GM18505 (cell line): Measurements from ENCODE around the gene QPRT.
"Not testable (repeated sequence)": the region's sequence is repeated elsewhere in the genome, so short reads cannot be mapped to it uniquely, and the experiment has no call there.

Source experiments
- ATAC-seq: cut with Tn5 transposase; IDR thresholded peaks from one replicate; pipeline ENCODE4 v1.9.1; 2021; ENCODE audit not compliant: unreplicated experiment
- POLR2A ChIP-seq: IDR thresholded peaks from 4 replicates; pipeline ENCODE4 v1.6.1; 2011; ENCODE audit warnings: borderline replicate concordance; ENCODE audit not compliant: insufficient read depth, insufficient read length; ENCODE audit errors: extremely low read depth

QPRT gene

GRCh38 chr16:29734786-29735185 is 55.8 kb downstream of the QPRT start:
- no peak for TF ChIP-seq POLR2A
- ATAC-seq: no peak

GRCh38 chr16:29736112-29736511 is 57.1 kb downstream of the QPRT start:
- ATAC-seq: no peak
- TF ChIP-seq POLR2A: no peak

- TF ChIP-seq POLR2A: no peak
- ATAC-seq: no peak
Observed at GRCh38 chr16:29736764-29737163, 57.8 kb downstream of the QPRT start.

- no peak for ATAC-seq
- TF ChIP-seq POLR2A: no peak
Observed at GRCh38 chr16:29737713-29738112, 58.7 kb downstream of the QPRT start.

GRCh38 chr16:29738514-29738913 is 59.5 kb downstream of the QPRT start:
- peak; percentile 59 for ATAC-seq
- no peak for TF ChIP-seq POLR2A

- ATAC-seq: not testable (repeated sequence)
Observed at GRCh38 chr16:29739927-29740629, 61.1 kb downstream of the QPRT start.

- not testable (repeated sequence) for ATAC-seq
Observed at GRCh38 chr16:29740630-29741015, 61.6 kb downstream of the QPRT start.

GRCh38 chr16:29742683-29743275 is 63.8 kb downstream of the QPRT start:
- ATAC-seq: no peak
- no peak for TF ChIP-seq POLR2A

- no peak for TF ChIP-seq POLR2A
- ATAC-seq: no peak
Observed at GRCh38 chr16:29743475-29743826, 64.5 kb downstream of the QPRT start.

GRCh38 chr16:29743827-29744531 is 65.0 kb downstream of the QPRT start:
- ATAC-seq: no peak
- TF ChIP-seq POLR2A: no peak

- TF ChIP-seq POLR2A: no peak
- ATAC-seq: no peak
Observed at GRCh38 chr16:29744541-29745101, 65.6 kb downstream of the QPRT start.

GRCh38 chr16:29745121-29745852 is 66.3 kb downstream of the QPRT start:
- peak; percentile 45 for ATAC-seq

GRCh38 chr16:29745853-29746345 is 66.9 kb downstream of the QPRT start, which contains the start of gene C16orf54:
Gene C16orf54 (minus strand): TSS chr16:29745990. CDS start chr16:29744951, 1,039 bp downstream.
- peak; percentile 84 for ATAC-seq
- no peak for TF ChIP-seq POLR2A

More at GRCh38 chr16:29745121-29745852, 66.3 kb downstream of the QPRT start:
- TF ChIP-seq POLR2A: peak; percentile 2

GRCh38 chr16:29746518-29746917 is 67.5 kb downstream of the QPRT start:
- not testable (repeated sequence) for ATAC-seq
